ENCODE data around the gene PPP1R37. TPM values are rescaled to one million over a fixed set of nuclear protein-coding genes. Genes with fewer than 3 reads are reported as not detected.

Gene PPP1R37
- total and polyA plus RNA-seq, 2 of the 13 experiments (the other 11 are each of a cell fraction or from before 2014, with no cell fraction given), result 9.0 to 14.3 TPM

GRCh38 chr19:45079063-45079910 is 13.7 kb upstream of the PPP1R37 start, which contains the start of gene GEMIN7 (continued):
- peak; percentile 94 for TF ChIP-seq MED1 (CRISPR knock-in tag; IDR thresholded peaks at IDR 0.05)
- no peak for TF ChIP-seq ZNF12 (CRISPR knock-in tag; IDR thresholded peaks at IDR 0.05)
- TF ChIP-seq SNAPC4 (CRISPR knock-in tag; IDR thresholded peaks at IDR 0.05), result no peak
- TF ChIP-seq ZNF781 (CRISPR knock-in tag; IDR thresholded peaks at IDR 0.05; ENCODE audit: borderline replicate concordance, not compliant biosample characterization), result no peak
- TF ChIP-seq AKNA (CRISPR knock-in tag; IDR thresholded peaks at IDR 0.05; ENCODE audit: borderline replicate concordance), result 0 out of 2 replicates have a peak, but pooled peaks have one; percentile 16
- peak; percentile 27; the same call in 1 of the 2 replicates for TF ChIP-seq RARA (CRISPR knock-in tag; IDR thresholded peaks at IDR 0.05)
- peak; percentile 84; the same call in 1 of the 2 replicates for TF ChIP-seq ZNF124 (CRISPR knock-in tag; IDR thresholded peaks at IDR 0.05)
- no peak for TF ChIP-seq GLI4 (CRISPR knock-in tag; IDR thresholded peaks at IDR 0.05; ENCODE audit: borderline replicate concordance)
- TF ChIP-seq HOXA5 (CRISPR knock-in tag; IDR thresholded peaks at IDR 0.05), result peak; percentile 85
- TF ChIP-seq TERF1 (CRISPR knock-in tag; IDR thresholded peaks at IDR 0.05), result 0 out of 2 replicates have a peak, but pooled peaks have one; percentile 28
- no peak for TF ChIP-seq ZNF432 (CRISPR knock-in tag; IDR thresholded peaks at IDR 0.05; ENCODE audit: borderline replicate concordance)
- no peak for TF ChIP-seq GPN1 (CRISPR knock-in tag; IDR thresholded peaks at IDR 0.05; ENCODE audit: borderline replicate concordance)
- no peak; the same call in 1 of the 2 replicates for TF ChIP-seq ZBTB44 (CRISPR knock-in tag; IDR thresholded peaks at IDR 0.05)
- no peak for TF ChIP-seq AGO1 (IDR thresholded peaks at IDR 0.05; ENCODE audit: low read depth, low read length, poor library complexity, severe bottlenecking)

Measured in HepG2 (cell line).